HG03575 (cell line): ENCODE data around the gene KPNA1.

Experiments used
- ATAC-seq: cut with Tn5 transposase; IDR thresholded peaks from one replicate; pipeline ENCODE4 v1.9.1; 2021; ENCODE audit not compliant: unreplicated experiment, insufficient number of reproducible peaks, low FRiP score; ENCODE audit errors: extremely low read depth

Gene KPNA1

GRCh38 chr3:122514123-122515019 is at the start of gene KPNA1:
Gene KPNA1 (minus strand): TSS chr3:122514939. CDS start chr3:122496565, 18,374 bp downstream.
- ATAC-seq: peak; percentile 40

- no peak for ATAC-seq
These were observed 49.6 kb upstream of the KPNA1 start, which contains the start of the genes DTX3L and PARP9 for GRCh38 chr3:122564155-122564912. Gene DTX3L (plus strand): TSS chr3:122564338. CDS start chr3:122564427, 89 bp downstream. Gene PARP9 (minus strand): TSS chr3:122564300. CDS start chr3:122559620, 4,680 bp downstream.

- no peak for ATAC-seq
These were observed 48.9 kb upstream of the KPNA1 start for GRCh38 chr3:122563717-122564025.

- no peak for ATAC-seq
These were observed 48.4 kb upstream of the KPNA1 start for GRCh38 chr3:122562923-122563716.

- ATAC-seq: no peak
These were observed 45.9 kb upstream of the KPNA1 start for GRCh38 chr3:122560680-122561079.

- ATAC-seq: no peak
These were observed 45.2 kb upstream of the KPNA1 start for GRCh38 chr3:122559906-122560305.

- no peak for ATAC-seq
These were observed 43.9 kb upstream of the KPNA1 start for GRCh38 chr3:122558605-122559004.

GRCh38 chr3:122557356-122557755 is 42.6 kb upstream of the KPNA1 start:
- ATAC-seq: no peak

GRCh38 chr3:122555275-122556071 is 40.7 kb upstream of the KPNA1 start:
- no peak for ATAC-seq

GRCh38 chr3:122553171-122553570 is 38.4 kb upstream of the KPNA1 start:
- ATAC-seq: no peak

- ATAC-seq: no peak
These were observed 33.9 kb upstream of the KPNA1 start for GRCh38 chr3:122548619-122549018.

- no peak for ATAC-seq
These were observed 33.3 kb upstream of the KPNA1 start for GRCh38 chr3:122548076-122548475.

- ATAC-seq: no peak
These were observed 31.4 kb upstream of the KPNA1 start for GRCh38 chr3:122546151-122546550.

- ATAC-seq: no peak
These were observed 24.3 kb upstream of the KPNA1 start for GRCh38 chr3:122538956-122539490.

GRCh38 chr3:122536632-122537001 is 21.9 kb upstream of the KPNA1 start:
- no peak for ATAC-seq

GRCh38 chr3:122535964-122536631 is 21.4 kb upstream of the KPNA1 start:
- ATAC-seq: no peak

GRCh38 chr3:122533931-122534334 is 19.2 kb upstream of the KPNA1 start:
- ATAC-seq: peak; percentile 92

- ATAC-seq: no peak
These were observed 18.7 kb upstream of the KPNA1 start for GRCh38 chr3:122533480-122533879.
